Measurements from ENCODE around the gene CCT6A.
"Not testable (repeated sequence)": the region's sequence is repeated elsewhere in the genome, so short reads cannot be mapped to it uniquely, and the experiment has no call there.

The CCT6A gene, protein sequence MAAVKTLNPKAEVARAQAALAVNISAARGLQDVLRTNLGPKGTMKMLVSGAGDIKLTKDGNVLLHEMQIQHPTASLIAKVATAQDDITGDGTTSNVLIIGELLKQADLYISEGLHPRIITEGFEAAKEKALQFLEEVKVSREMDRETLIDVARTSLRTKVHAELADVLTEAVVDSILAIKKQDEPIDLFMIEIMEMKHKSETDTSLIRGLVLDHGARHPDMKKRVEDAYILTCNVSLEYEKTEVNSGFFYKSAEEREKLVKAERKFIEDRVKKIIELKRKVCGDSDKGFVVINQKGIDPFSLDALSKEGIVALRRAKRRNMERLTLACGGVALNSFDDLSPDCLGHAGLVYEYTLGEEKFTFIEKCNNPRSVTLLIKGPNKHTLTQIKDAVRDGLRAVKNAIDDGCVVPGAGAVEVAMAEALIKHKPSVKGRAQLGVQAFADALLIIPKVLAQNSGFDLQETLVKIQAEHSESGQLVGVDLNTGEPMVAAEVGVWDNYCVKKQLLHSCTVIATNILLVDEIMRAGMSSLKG

DNA sequence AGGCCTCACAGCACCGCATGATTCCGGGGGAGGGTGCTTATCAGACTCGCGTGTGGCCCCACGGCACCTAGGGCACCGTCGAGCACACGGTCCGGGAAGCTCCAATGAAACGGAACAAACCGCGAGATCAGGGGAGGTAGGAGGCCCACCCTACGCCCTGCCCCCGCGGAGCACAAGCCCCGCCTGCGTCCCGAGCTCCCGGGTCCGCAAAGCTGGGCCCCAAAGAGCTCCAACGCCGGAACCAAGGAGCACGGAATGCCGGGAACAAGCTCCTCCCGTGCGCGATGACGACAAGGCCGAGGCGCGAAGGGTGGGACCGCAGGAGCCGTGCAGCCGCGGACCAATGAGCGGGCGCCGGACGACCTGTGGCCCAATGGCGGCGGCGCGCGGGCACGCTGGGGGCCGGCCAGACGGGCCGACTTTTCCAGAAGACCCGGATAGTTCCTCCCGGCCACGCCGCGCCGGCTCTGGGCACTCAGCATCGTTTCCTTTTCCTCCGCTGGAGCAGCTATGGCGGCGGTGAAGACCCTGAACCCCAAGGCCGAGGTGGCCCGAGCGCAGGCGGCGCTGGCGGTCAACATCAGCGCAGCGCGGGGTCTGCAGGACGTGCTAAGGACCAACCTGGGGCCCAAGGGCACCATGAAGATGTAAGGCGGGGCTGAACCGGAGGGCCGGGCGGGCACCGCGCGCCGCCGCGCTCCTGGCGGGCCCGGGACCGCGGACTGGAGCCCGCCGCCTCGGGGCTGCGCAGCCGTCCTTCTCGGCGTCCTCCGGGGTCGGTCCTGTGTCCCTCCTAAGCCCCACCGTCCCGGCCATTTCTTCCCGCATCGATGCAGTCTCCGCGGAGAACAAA, at the start of gene CCT6A, which contains the start of gene PSPH:
CCT6A (plus strand) TSS at position 427 of the 853 bp plus-strand sequence; CDS start at position 511, 84 bp downstream.
PSPH (minus strand) TSS at position 106 of the 853 bp plus-strand sequence. CDS start 30,232 bp downstream, outside the sequence.
- no peaks in the 10 kb centered on the region for H3K9me3 Mint-ChIP-seq
- H3K4me3 Mint-ChIP-seq, result peak within 1 kb of the TSS; percentile 100
- peaks cover 61% of the 10 kb centered on the region for H3K36me3 Mint-ChIP-seq (ENCODE audit: low read depth)
- H3K4me1 Mint-ChIP-seq (ENCODE audit: low read depth), result peaks cover 47% of the 10 kb centered on the region
- peak within 1 kb of the TSS; percentile 100 for H3K27ac Mint-ChIP-seq
- no peaks in the 10 kb centered on the region for H3K27me3 Mint-ChIP-seq

DNA sequence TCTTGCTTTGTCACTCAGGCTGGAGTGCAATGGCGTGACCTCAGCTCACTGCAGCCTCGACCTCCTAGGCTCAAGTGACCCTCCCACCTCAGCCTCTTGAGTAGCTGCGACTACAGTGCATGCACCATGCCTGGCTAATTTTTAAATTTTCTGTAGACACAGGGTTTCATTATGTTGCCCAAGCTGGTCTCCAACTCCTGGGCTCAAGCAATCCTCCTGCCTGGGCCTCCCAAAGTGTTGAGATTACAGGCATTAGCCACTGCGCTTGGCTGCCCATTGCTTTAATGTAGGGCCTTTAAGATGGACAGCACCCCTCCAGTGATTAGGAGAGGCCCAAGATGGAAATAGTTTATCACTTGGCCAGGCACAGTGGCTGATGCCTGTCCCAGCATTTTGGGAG, 47.8 kb upstream of the CCT6A start:
- Mint-ChIP-seq H3K27ac (no peak overlapping the region), H3K9me3 (no peaks in the 10 kb centered on the region), H3K4me3 (no peak overlapping the region), H3K36me3 (ENCODE audit: low read depth) (peaks cover 15% of the 10 kb centered on the region), H3K27me3 (no peaks in the 10 kb centered on the region), H3K4me1 (ENCODE audit: low read depth) (peaks cover 18% of the 10 kb centered on the region)

DNA sequence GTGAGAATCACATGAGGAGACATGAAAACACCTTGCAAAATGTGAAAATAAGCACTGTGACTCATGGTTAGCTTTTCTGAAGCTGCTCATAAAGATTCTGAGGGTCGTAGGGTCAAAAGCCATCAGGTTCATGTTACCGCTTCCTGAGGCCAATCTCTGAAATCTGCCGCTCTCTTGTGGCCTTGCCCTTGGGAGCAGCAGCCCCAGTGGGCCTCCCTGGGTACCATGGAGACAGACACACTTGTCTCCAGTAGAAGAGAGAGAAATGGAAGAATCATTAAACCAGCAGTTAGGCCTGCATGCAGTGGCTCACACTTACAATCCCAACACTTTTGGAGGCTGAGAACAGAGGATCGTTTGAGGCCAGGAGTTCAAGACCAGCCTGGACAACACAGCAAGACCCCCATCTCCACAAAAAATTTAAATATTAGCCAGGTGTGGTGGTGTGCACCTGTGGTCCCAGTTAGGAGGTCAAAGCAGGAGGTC, 44.4 kb upstream of the CCT6A start:
- no peak overlapping the region for H3K27ac Mint-ChIP-seq
- no peak overlapping the region for H3K4me3 Mint-ChIP-seq
- H3K4me1 Mint-ChIP-seq (ENCODE audit: low read depth), result no peaks in the 10 kb centered on the region
- no peaks in the 10 kb centered on the region for H3K27me3 Mint-ChIP-seq
- H3K9me3 Mint-ChIP-seq, result no peaks in the 10 kb centered on the region
- peaks cover 12% of the 10 kb centered on the region for H3K36me3 Mint-ChIP-seq (ENCODE audit: low read depth)

DNA sequence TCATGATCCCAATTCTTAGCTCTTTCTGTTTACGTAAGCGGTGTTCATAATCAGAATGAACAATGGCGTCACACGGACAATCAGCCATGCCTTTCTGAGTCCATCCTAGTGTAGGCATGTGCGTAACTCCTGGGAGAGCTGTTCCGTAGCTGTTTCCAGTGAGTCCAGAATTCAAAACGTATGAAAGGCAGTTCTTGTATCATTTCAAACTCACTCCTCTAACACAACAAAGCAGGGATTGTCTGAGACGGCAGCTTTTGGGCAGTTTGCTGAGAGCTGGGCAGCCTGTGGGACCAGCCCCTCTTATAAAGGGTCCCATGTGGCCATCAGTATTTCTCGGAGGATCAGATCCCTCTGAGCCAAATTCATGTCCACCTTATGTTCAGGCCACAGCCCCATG, 43.7 kb upstream of the CCT6A start:
- Mint-ChIP-seq H3K4me3 (no peak overlapping the region), H3K4me1 (ENCODE audit: low read depth) (no peaks in the 10 kb centered on the region), H3K9me3 (no peaks in the 10 kb centered on the region), H3K27ac (no peak overlapping the region), H3K36me3 (ENCODE audit: low read depth) (peaks cover 14% of the 10 kb centered on the region), H3K27me3 (no peaks in the 10 kb centered on the region)

DNA sequence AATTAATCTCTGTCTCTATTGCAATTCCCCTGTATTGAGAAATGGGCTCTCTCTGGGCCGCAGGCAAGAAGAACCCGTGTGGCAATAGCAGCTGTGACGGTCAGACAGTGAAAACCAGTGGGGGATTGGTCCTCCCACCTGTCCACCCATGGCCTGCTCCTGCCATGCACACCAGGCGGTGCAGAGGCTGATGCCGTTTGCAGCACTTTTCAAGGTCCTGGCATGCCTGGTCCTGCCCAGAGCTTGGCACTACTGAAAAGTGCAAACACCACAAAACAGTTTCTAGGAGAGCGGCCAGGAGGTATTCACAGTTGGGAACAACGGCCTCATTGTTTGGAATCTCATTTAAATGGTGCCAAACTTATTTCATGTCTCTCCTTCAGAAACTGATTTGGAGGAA, 41.9 kb upstream of the CCT6A start:
- H3K27me3 Mint-ChIP-seq, result no peaks in the 10 kb centered on the region
- no peaks in the 10 kb centered on the region for H3K4me1 Mint-ChIP-seq (ENCODE audit: low read depth)
- H3K4me3 Mint-ChIP-seq, result no peak overlapping the region
- H3K27ac Mint-ChIP-seq, result no peak overlapping the region
- peaks cover 20% of the 10 kb centered on the region for H3K36me3 Mint-ChIP-seq (ENCODE audit: low read depth)
- no peaks in the 10 kb centered on the region for H3K9me3 Mint-ChIP-seq

DNA sequence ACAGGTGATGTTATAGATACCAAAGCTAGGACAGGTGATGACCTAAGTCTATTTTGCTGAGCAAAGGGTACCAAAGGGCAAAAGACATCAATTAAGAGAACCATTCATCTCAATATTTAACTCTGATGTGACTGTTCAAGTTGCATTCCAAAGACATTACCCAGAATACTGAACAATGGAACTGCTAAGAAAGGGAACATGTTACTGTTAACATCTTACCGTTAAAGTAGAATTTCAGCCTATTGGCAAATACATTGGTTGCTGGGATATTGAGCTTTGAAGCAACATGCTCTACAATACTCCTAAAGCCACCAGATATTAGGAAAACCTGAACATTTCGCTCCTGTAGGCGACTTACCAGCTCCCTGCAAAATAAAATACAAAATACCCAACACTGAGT, 34.5 kb upstream of the CCT6A start:
- not testable (repeated sequence) for H3K9me3 Mint-ChIP-seq; H3K4me3 Mint-ChIP-seq; H3K27me3 Mint-ChIP-seq; H3K4me1 Mint-ChIP-seq (ENCODE audit: low read depth); H3K27ac Mint-ChIP-seq
- H3K36me3 Mint-ChIP-seq (ENCODE audit: low read depth), result peaks cover 27% of the 10 kb centered on the region

DNA sequence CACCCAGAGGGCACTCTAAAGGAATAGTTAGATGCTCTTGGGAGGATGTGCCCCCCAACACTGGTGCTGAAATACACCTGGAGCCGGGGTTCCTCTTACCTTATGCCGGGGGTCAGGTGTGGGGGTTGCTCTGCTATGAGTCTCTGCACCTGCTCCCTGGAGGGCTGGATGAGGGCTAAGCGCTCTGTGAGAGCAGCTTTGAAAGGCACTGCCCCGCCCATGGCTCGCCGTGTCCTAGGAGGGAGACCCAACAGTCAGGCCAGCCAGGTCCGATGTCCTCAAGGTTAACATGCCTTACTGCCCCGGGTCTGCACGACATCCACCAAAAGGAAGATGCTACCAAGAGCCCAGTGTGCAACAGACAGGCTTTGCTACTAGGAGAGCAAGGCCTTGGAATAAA, 32.1 kb upstream of the CCT6A start:
- Mint-ChIP-seq H3K4me3 (no peak overlapping the region), H3K9me3 (no peaks in the 10 kb centered on the region), H3K27me3 (no peaks in the 10 kb centered on the region), H3K4me1 (ENCODE audit: low read depth) (no peaks in the 10 kb centered on the region), H3K36me3 (ENCODE audit: low read depth) (peaks cover 22% of the 10 kb centered on the region), H3K27ac (no peak overlapping the region)

DNA sequence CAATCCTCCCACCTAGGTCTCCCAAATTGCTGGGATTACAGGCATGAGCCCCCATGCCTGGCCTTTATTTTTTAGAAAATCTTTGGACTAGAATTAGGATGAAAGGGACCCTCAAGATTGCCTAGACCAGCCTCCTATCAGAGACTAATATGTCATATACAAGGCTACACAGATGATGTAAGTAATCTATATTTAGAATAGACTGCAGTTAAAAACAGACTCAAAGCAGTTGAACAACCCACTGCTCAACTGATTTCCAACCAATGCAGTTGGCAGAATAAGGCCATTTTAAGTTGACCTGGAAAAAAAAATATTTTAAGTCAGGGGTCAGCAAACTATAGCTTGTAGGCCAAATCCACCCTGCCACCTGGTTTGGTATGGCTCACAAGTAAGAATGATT, 28.1 kb upstream of the CCT6A start:
- no peak overlapping the region for H3K27ac Mint-ChIP-seq
- no peak overlapping the region for H3K4me3 Mint-ChIP-seq
- no peaks in the 10 kb centered on the region for H3K9me3 Mint-ChIP-seq
- no peaks in the 10 kb centered on the region for H3K4me1 Mint-ChIP-seq (ENCODE audit: low read depth)
- H3K27me3 Mint-ChIP-seq, result no peaks in the 10 kb centered on the region
- H3K36me3 Mint-ChIP-seq (ENCODE audit: low read depth), result peaks cover 31% of the 10 kb centered on the region

DNA sequence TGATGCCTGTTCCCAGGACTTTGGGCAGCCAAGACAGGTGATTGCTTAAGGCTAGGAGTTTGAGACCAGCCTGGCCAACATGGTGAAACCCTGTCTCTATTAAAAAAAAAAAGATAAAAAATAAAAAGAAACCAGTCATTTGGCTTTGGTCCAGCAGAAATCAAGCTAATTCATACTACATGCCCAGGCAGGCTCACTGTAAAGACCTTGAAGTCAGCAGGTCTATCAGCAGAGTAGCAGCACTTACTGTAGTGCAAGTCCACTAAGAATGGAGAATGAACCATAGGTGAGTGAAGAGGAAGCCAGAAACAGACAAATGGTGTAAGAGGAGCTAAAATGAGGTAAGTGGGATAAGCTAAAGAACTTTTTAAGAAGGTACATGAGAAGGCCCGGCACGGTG, 25.0 kb upstream of the CCT6A start:
- no peaks in the 10 kb centered on the region for H3K9me3 Mint-ChIP-seq
- H3K27me3 Mint-ChIP-seq, result no peaks in the 10 kb centered on the region
- H3K4me1 Mint-ChIP-seq (ENCODE audit: low read depth), result peaks cover under 1% of the 10 kb centered on the region
- H3K27ac Mint-ChIP-seq, result no peak overlapping the region
- no peak overlapping the region for H3K4me3 Mint-ChIP-seq
- H3K36me3 Mint-ChIP-seq (ENCODE audit: low read depth), result peaks cover 47% of the 10 kb centered on the region

DNA sequence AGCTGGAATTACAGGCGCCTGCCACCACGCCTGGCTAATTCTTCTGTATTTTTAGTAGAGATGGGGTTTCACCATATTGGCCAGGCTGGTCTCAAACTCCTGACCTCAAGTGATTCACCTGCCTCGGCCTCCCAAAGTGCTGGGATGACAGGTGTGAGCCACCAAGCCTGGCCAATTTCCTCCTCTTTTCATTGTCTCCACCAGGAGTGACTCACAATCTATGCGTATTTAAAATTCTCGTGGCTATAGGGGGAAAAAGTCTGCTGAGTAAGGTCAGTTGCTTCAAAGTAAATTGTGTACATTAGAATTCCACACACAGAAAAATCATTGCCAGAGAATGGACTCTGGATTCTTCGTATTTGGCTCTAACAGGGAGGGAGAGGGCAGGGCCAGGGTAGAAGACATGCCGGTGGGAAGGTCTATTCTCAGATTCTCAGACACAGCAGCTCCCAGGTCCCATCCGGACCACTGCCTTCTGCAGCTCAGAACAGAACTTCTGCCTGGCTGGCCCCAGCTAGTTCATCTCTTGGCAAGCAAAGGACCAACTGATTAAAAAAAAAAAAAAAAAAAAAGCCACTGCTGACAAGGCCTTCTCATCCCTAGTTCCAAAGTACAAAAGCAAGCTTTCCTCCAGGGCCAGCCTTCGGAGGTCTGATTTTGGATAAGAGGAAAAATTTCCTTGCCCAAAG, 22.5 kb upstream of the CCT6A start:
- Mint-ChIP-seq H3K4me1 (ENCODE audit: low read depth) (peaks cover 13% of the 10 kb centered on the region), H3K9me3 (no peaks in the 10 kb centered on the region), H3K27me3 (no peaks in the 10 kb centered on the region), H3K4me3 (no peak overlapping the region), H3K27ac (no peak overlapping the region), H3K36me3 (ENCODE audit: low read depth) (peaks cover 48% of the 10 kb centered on the region)

DNA sequence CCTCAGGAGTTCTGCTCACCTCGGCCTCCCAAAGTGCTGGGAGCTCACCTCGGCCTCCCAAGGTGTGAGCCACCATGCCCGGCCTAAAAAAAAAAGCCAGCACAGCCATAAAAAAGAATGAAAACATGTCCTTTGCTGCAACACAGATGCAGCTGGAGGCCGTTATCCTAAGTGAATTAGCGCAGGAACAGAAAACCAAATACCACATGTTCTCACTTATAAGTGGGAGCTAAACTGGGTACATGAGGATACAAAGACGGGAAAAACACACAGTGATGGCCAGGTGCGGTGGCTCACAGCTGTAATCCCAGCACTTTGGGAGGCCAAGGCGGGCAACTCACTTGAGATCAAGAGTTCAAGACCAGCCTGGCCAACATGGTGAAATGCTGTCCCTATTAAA, 21.2 kb upstream of the CCT6A start:
- Mint-ChIP-seq H3K4me1 (ENCODE audit: low read depth) (peaks cover 13% of the 10 kb centered on the region), H3K36me3 (ENCODE audit: low read depth) (peaks cover 44% of the 10 kb centered on the region), H3K9me3 (no peaks in the 10 kb centered on the region), H3K27me3 (no peaks in the 10 kb centered on the region), H3K4me3 (no peak overlapping the region), H3K27ac (no peak overlapping the region)

DNA sequence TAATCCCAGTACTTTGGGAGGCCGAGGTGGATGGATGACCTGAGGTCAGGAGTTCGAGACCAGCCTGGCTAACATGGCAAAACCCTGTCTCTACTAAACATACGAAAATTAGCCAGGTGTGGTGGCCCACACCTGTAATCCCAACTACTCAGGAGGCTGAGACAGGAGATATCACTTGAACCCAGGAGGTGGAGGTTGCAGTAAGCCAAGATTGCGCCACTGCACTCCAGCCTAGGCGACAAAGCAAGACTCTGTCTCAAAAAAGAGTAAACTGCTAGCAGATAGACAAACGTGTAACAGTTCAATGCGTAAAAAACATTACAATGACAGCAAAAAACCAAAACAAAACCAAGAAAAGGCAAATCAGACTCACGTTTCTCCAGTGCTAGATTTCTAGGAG, 20.0 kb upstream of the CCT6A start:
- H3K4me1 Mint-ChIP-seq (ENCODE audit: low read depth), result peaks cover 13% of the 10 kb centered on the region
- H3K27me3 Mint-ChIP-seq, H3K9me3 Mint-ChIP-seq, H3K27ac Mint-ChIP-seq: not testable (repeated sequence)
- peak overlapping the region; percentile 12 for H3K4me3 Mint-ChIP-seq
- peaks cover 38% of the 10 kb centered on the region for H3K36me3 Mint-ChIP-seq (ENCODE audit: low read depth)

DNA sequence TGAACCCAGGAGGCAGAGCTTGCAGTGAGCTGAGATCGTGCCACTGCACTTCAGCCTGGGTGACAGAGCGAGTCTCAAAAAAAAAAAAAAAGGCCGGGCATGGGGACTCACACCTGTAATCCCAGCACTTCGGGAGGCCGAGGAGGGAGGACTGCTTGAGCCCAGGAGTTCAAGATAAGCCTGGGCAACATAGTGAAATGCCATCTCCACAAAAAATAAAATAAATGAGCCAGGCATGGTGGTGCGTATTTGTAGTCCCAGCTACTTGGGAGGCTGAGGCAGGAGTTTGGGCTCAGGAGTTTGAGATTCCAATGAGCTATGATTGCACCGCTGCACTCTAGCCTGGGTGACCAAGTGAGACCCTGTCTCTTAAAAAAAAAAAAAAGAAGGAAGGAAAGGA, 19.0 kb upstream of the CCT6A start:
- H3K27ac Mint-ChIP-seq, H3K27me3 Mint-ChIP-seq, H3K9me3 Mint-ChIP-seq: not testable (repeated sequence)
- Mint-ChIP-seq H3K4me3 (peak overlapping the region; percentile 32), H3K36me3 (ENCODE audit: low read depth) (peaks cover 35% of the 10 kb centered on the region), H3K4me1 (ENCODE audit: low read depth) (peaks cover 13% of the 10 kb centered on the region)

DNA sequence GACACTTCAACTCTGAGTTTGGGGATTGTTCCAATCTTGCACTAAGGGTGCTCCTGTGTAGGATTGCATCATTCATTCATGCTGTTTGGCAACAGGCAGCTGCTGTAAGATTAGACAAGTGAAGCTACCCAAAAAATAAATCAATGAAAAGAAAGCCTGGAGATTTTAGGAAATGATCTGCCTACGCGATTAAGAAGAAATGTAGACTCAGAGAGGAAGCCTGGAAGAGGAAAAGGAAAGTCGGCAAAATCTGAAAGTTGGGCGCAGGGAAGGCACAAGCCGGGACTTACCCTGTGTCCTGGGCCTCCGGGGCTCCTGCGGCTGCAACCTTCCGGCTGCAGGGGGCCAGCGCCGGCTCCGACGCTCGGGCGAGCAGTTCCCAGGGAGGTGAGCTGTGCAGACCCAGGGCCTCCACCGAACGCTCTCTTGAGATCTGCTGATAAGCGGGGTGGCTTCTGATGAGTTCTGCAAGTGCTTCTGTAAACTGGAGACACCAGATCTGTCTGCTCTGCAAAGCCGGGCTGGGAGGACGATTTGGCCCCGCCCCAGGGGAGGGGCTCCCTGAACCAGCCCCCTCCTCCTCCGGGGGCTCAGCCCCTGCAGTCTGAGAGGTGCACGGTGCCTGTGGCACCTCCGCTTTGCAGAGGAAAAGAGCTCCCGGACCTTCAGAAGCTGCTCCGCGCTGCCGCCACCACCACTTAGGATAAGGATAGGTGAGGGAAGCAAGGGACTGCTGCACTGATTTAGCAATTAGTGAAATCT, 17.7 kb upstream of the CCT6A start:
- Mint-ChIP-seq H3K36me3 (ENCODE audit: low read depth) (peaks cover 26% of the 10 kb centered on the region), H3K9me3 (no peaks in the 10 kb centered on the region), H3K4me3 (peak overlapping the region; percentile 92), H3K4me1 (ENCODE audit: low read depth) (peaks cover 13% of the 10 kb centered on the region), H3K27ac (peak overlapping the region; percentile 90), H3K27me3 (no peaks in the 10 kb centered on the region)
